ENCODE data around the gene BCL10. TPM values are rescaled to one million over a fixed set of nuclear protein-coding genes. Genes with fewer than 3 reads are reported as not detected.

The BCL10 gene
- total and polyA plus RNA-seq, 2 of the 4 experiments (the other 2 are of a cell fraction) = 15.3 to 30.5 TPM

DNA sequence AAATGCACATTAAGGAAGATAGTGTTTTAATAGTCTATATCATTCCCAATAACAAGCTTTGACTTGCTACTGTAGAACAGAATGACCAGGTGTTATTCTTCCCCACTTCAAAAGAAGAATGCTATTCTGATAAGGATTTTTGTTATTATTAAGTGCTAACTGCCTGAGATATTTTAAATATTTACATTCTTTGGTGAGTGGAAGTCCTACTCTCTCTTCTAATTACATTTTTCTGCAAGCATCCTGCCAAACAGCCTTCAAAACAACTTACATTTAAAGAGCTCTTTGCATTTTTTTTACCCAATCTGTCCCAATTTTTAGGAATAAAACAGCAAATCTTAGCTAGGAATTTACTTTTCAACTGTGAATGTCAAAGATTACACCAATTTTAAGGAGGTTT, 52.1 kb downstream of the BCL10 start:
- Histone ChIP-seq H4K91ac (ENCODE audit: insufficient read depth, low read depth, low read length) (no peak overlapping the region), H3K4me1 (ENCODE audit: control insufficient read depth, insufficient read depth, low read length) (peaks cover 21% of the 10 kb centered on the region), H2AK5ac (ENCODE audit: low read depth, low read length) (no peak overlapping the region), H3K4me3 (ENCODE audit: insufficient read depth, low read depth, low read length) (no peak overlapping the region), H3K14ac (replicated peaks; ENCODE audit: low read depth, low read length) (no peak overlapping the region), H2BK5ac (ENCODE audit: low read depth, low read length, poor library complexity, severe bottlenecking) (peak overlapping the region; percentile 63), H3K9ac (ENCODE audit: low read depth, low read length) (no peak overlapping the region), H3K36me3 (ENCODE audit: control insufficient read depth, insufficient read depth, low read length) (no peaks in the 10 kb centered on the region), H3K9me1 (ENCODE audit: insufficient read depth, low read length) (peaks cover 12% of the 10 kb centered on the region), H3K79me1 (ENCODE audit: low read depth in 1 of 2, low read length in 2 of 2) (no peaks in the 10 kb centered on the region), H4K8ac (ENCODE audit: low read depth in 2 of 2, low read length in 2 of 2) (no peak overlapping the region), H4K20me1 (ENCODE audit: insufficient read depth, low read length) (no peaks in the 10 kb centered on the region), H2AFZ (replicated peaks; ENCODE audit: low read length, poor library complexity) (no peak overlapping the region), H2AK9ac (replicated peaks; ENCODE audit: low read depth, low read length, poor library complexity) (no peak overlapping the region), H3K18ac (ENCODE audit: low read depth, low read length) (no peak overlapping the region), H3K27me3 (ENCODE audit: control insufficient read depth, insufficient read depth, low read length) (no peaks in the 10 kb centered on the region), H3K4me2 (ENCODE audit: low read depth, low read length) (no peak overlapping the region), H3K56ac (ENCODE audit: extremely low read depth, insufficient read depth, low read length) (no peak overlapping the region), H3K23ac (ENCODE audit: low read depth, low read length) (no peak overlapping the region), H3K9me3 (ENCODE audit: control insufficient read depth, insufficient read depth, low read length) (peaks cover 2% of the 10 kb centered on the region; the same call in 1 of the 2 replicates), H2BK20ac (ENCODE audit: low read depth, low read length) (no peak overlapping the region), H3K4ac (ENCODE audit: low read depth, low read length) (no peak overlapping the region), H4K5ac (ENCODE audit: low read depth, low read length) (no peak overlapping the region), H2BK120ac (ENCODE audit: low read depth, low read length) (no peak overlapping the region), H3K27ac (ENCODE audit: insufficient read depth, low read length) (no peak overlapping the region), H2BK15ac (ENCODE audit: low read depth, low read length) (no peak overlapping the region)
- ATAC-seq (ENCODE audit: low read depth) = no peak
- no TSS peak for BruUV-seq (replicated peaks)
- DNase-seq = peak; percentile 16
- ChIA-PET CTCF (interaction anchor here (0.6 to 1.3 kb wide), 4 partner anchors 12 to 1817 kb away, joined by 3 to 4 read pairs (median 3); no protein-coding TSS in a partner anchor), POLR2A (ENCODE audit: unreplicated experiment) (interaction anchor here (0.5 kb wide), 1 partner anchor 252 kb away, joined by 3 read pairs; no protein-coding TSS in a partner anchor)
- TF ChIP-seq CEBPB (IDR thresholded peaks at IDR 0.05; ENCODE audit: low read depth, low read length) (no peak), RCOR1 (IDR thresholded peaks at IDR 0.05; ENCODE audit: insufficient replicate concordance, low read length) (no peak), MAFK (IDR thresholded peaks at IDR 0.05; ENCODE audit: low read depth, low read length) (no peak), MXI1 (IDR thresholded peaks at IDR 0.05; ENCODE audit: borderline replicate concordance, low read depth, low read length) (no peak), BHLHE40 (IDR thresholded peaks at IDR 0.05; ENCODE audit: low read depth, low read length) (no peak), RFX5 (IDR thresholded peaks at IDR 0.05; ENCODE audit: low read depth, low read length) (no peak), SMC3 (IDR thresholded peaks at IDR 0.05; ENCODE audit: low read depth, low read length) (no peak), CHD1 (IDR thresholded peaks at IDR 0.05; ENCODE audit: low read depth, low read length) (no peak), RAD21 (IDR thresholded peaks at IDR 0.05; ENCODE audit: low read length) (no peak), MAZ (IDR thresholded peaks at IDR 0.05; ENCODE audit: borderline replicate concordance, low read depth, low read length) (no peak), FOS (IDR thresholded peaks at IDR 0.05; ENCODE audit: low read depth, low read length) (no peak), POLR2A (IDR thresholded peaks at IDR 0.05; ENCODE audit: low read depth, low read length) (no peak), NFE2L2 (IDR thresholded peaks at IDR 0.05; ENCODE audit: low read depth, low read length) (no peak)
- TF ChIP-seq, protein P1, sequence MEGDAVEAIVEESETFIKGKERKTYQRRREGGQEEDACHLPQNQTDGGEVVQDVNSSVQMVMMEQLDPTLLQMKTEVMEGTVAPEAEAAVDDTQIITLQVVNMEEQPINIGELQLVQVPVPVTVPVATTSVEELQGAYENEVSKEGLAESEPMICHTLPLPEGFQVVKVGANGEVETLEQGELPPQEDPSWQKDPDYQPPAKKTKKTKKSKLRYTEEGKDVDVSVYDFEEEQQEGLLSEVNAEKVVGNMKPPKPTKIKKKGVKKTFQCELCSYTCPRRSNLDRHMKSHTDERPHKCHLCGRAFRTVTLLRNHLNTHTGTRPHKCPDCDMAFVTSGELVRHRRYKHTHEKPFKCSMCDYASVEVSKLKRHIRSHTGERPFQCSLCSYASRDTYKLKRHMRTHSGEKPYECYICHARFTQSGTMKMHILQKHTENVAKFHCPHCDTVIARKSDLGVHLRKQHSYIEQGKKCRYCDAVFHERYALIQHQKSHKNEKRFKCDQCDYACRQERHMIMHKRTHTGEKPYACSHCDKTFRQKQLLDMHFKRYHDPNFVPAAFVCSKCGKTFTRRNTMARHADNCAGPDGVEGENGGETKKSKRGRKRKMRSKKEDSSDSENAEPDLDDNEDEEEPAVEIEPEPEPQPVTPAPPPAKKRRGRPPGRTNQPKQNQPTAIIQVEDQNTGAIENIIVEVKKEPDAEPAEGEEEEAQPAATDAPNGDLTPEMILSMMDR (conservative IDR thresholded peaks at IDR 0.05; ENCODE audit: low read depth, low read length) = no peak
- TF ChIP-seq, protein P2, sequence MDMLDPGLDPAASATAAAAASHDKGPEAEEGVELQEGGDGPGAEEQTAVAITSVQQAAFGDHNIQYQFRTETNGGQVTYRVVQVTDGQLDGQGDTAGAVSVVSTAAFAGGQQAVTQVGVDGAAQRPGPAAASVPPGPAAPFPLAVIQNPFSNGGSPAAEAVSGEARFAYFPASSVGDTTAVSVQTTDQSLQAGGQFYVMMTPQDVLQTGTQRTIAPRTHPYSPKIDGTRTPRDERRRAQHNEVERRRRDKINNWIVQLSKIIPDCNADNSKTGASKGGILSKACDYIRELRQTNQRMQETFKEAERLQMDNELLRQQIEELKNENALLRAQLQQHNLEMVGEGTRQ (IDR thresholded peaks at IDR 0.05; ENCODE audit: low read depth, low read length) = no peak
- TF ChIP-seq, protein P3, sequence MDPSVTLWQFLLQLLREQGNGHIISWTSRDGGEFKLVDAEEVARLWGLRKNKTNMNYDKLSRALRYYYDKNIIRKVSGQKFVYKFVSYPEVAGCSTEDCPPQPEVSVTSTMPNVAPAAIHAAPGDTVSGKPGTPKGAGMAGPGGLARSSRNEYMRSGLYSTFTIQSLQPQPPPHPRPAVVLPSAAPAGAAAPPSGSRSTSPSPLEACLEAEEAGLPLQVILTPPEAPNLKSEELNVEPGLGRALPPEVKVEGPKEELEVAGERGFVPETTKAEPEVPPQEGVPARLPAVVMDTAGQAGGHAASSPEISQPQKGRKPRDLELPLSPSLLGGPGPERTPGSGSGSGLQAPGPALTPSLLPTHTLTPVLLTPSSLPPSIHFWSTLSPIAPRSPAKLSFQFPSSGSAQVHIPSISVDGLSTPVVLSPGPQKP (IDR thresholded peaks at IDR 0.05; ENCODE audit: borderline replicate concordance, low read depth, low read length) = no peak
- dilution Hi-C loops (cut with HindIII; ENCODE audit: low sequenced_read_pairs, unreplicated experiment) = no loop called here
- intact Hi-C loops (cut with micrococcal nuclease) = no loop called here
- in situ Hi-C loops (cut with MboI; ENCODE audit: low sequenced_read_pairs) = no loop called here

All from IMR-90 (cell line).